NK-92 treated with Interleukin-12 subunit alpha and Interleukin-12 subunit beta, amount 100 ng/mL, for 24 hours (cell line): ENCODE results near the gene GOLGA8Q.
"Not testable (repeated sequence)": the region's sequence is repeated elsewhere in the genome, so short reads cannot be mapped to it uniquely, and the experiment has no call there.

ENCODE experiments used
- DNase-seq: peaks from one replicate; lab custom pipeline; 2025; lab: John Stamatoyannopoulos, UW

Gene GOLGA8Q

GRCh38 chr15:30551750-30552149 lies at the start of gene GOLGA8Q:
TSS of gene GOLGA8Q (plus strand) at chr15:30552050. CDS start at chr15:30552078, 28 bp downstream.
- DNase-seq, result not testable (repeated sequence)

- not testable (repeated sequence) for DNase-seq
Observed at GRCh38 chr15:30502904-30503781, 48.7 kb upstream of the GOLGA8Q start.

- not testable (repeated sequence) for DNase-seq
Observed at GRCh38 chr15:30504162-30504843, 47.5 kb upstream of the GOLGA8Q start.

- not testable (repeated sequence) for DNase-seq
Observed at GRCh38 chr15:30514545-30514944, 37.3 kb upstream of the GOLGA8Q start.

- not testable (repeated sequence) for DNase-seq
Observed at GRCh38 chr15:30523453-30524243, 28.2 kb upstream of the GOLGA8Q start.

- not testable (repeated sequence) for DNase-seq
Observed at GRCh38 chr15:30525912-30526311, 25.9 kb upstream of the GOLGA8Q start.

GRCh38 chr15:30529049-30529448 lies 22.8 kb upstream of the GOLGA8Q start:
- DNase-seq, result not testable (repeated sequence)

GRCh38 chr15:30566949-30567348 lies 15.1 kb downstream of the GOLGA8Q start:
- not testable (repeated sequence) for DNase-seq

- not testable (repeated sequence) for DNase-seq
Observed at GRCh38 chr15:30573012-30573491, 21.2 kb downstream of the GOLGA8Q start.

GRCh38 chr15:30579394-30579970 lies 27.6 kb downstream of the GOLGA8Q start:
- DNase-seq, result not testable (repeated sequence)

GRCh38 chr15:30580716-30581115 lies 28.9 kb downstream of the GOLGA8Q start:
- not testable (repeated sequence) for DNase-seq

GRCh38 chr15:30598953-30599352 lies 47.1 kb downstream of the GOLGA8Q start:
- DNase-seq, result not testable (repeated sequence)

GRCh38 chr15:30603796-30604195 lies 51.9 kb downstream of the GOLGA8Q start, which contains the start of gene GOLGA8H:
TSS of gene GOLGA8H (plus strand) at chr15:30604028. CDS start at chr15:30604126, 98 bp downstream.
- DNase-seq, result not testable (repeated sequence)
